Nephron progenitor cell (in vitro differentiated cells): ENCODE measurements around the gene VPS26A.

Experiments used
- DNase-seq: peaks from one replicate; pipeline ENCODE4 v3.0.0; 2021
- H3K27ac Mint-ChIP-seq: 2 replicates; pipeline ENCODE4 v1.8.0; 2021; ENCODE audit warnings: mild to moderate bottlenecking, moderate library complexity, mixed read lengths
- H3K27me3 Mint-ChIP-seq: 2 replicates; pipeline ENCODE4 v1.8.0; 2021; ENCODE audit warnings: mild to moderate bottlenecking, low read depth, mixed read lengths; ENCODE audit not compliant: poor library complexity
- H3K36me3 Mint-ChIP-seq: 2 replicates; pipeline ENCODE4 v1.8.0; 2021; ENCODE audit warnings: low read depth, mixed read lengths
- H3K4me1 Mint-ChIP-seq: 2 replicates; pipeline ENCODE4 v1.8.0; 2021; ENCODE audit warnings: mixed read lengths
- H3K4me3 Mint-ChIP-seq: 2 replicates; pipeline ENCODE4 v1.8.0; 2021; ENCODE audit warnings: mild to moderate bottlenecking, moderate library complexity, mixed read lengths
- H3K9me3 Mint-ChIP-seq: 2 replicates; pipeline ENCODE4 v1.8.0; 2021; ENCODE audit warnings: mild to moderate bottlenecking, moderate library complexity, mixed read lengths
- CTCF ChIP-seq: fragments of 200-600 bp; sonication (generic); IDR thresholded peaks from 2 replicates; pipeline ENCODE4 v1.5.0; 2021; ENCODE audit warnings: antibody characterized with exemption

VPS26A gene

GRCh38 chr10:69220041-69220451 lies 96.1 kb downstream of the VPS26A start, which contains the start of gene HKDC1:
Gene HKDC1, plus strand, starts transcription at chr10:69220332. Its CDS starts 104 bp downstream, at chr10:69220436.
- no peak within 1 kb of the TSS for H3K4me3 Mint-ChIP-seq
- TF ChIP-seq CTCF, result no peak
- no peaks in the 10 kb centered on the region for H3K9me3 Mint-ChIP-seq
- H3K27me3 Mint-ChIP-seq, result peaks cover 23% of the 10 kb centered on the region
- H3K27ac Mint-ChIP-seq, result no peak within 1 kb of the TSS
- peaks cover 50% of the 10 kb centered on the region for H3K4me1 Mint-ChIP-seq
- DNase-seq, result no peak
- no peaks in the 10 kb centered on the region for H3K36me3 Mint-ChIP-seq

- no peaks in the 10 kb centered on the region for H3K36me3 Mint-ChIP-seq
- TF ChIP-seq CTCF, result no peak
- H3K27me3 Mint-ChIP-seq, result peaks cover 20% of the 10 kb centered on the region
- no peak overlapping the region for H3K4me3 Mint-ChIP-seq
- H3K9me3 Mint-ChIP-seq, result no peaks in the 10 kb centered on the region
- no peak overlapping the region for H3K27ac Mint-ChIP-seq
- H3K4me1 Mint-ChIP-seq, result peaks cover 51% of the 10 kb centered on the region
- no peak for DNase-seq
Measured at GRCh38 chr10:69220507-69220906, 96.5 kb downstream of the VPS26A start.
